ENCODE results near the gene PDE7B. TPM values are rescaled to one million over a fixed set of nuclear protein-coding genes. Genes with fewer than 3 reads are reported as not detected.
A peak's percentile ranks its signal among the peaks of the same experiment; 100 is the strongest.

The PDE7B gene
- total and polyA plus RNA-seq, 2 donors (not counting 1 experiment from before 2014, with no cell fraction given), result 7.9 to 21.5 TPM

DNA sequence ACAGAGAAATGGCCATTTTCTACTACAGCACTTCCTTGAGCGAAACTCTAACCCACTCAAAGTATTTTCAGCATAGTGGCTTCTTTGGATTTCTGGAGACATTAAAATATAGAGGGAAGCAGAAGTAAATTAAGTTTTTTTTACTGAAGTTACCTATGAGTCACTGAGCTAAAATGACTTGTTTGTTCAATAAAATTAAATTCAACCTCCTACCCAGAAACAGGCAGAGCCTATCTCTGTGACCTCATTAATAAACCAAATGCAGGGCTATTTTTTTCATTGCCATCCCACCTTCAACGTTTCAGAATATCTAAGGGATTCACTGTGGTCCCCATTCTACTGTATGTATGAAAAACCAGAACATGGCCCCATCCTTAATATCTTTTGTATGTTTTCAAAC is 265.6 kb downstream of the PDE7B start:
- no peaks in the 10 kb centered on the region for H3K36me3 ChIP-seq (ENCODE audit: control insufficient read depth, insufficient read depth, low read length)
- H3K9me3 ChIP-seq (ENCODE audit: control insufficient read depth, insufficient read depth, low read depth, low read length), result no peaks in the 10 kb centered on the region
- TF ChIP-seq, protein P1, sequence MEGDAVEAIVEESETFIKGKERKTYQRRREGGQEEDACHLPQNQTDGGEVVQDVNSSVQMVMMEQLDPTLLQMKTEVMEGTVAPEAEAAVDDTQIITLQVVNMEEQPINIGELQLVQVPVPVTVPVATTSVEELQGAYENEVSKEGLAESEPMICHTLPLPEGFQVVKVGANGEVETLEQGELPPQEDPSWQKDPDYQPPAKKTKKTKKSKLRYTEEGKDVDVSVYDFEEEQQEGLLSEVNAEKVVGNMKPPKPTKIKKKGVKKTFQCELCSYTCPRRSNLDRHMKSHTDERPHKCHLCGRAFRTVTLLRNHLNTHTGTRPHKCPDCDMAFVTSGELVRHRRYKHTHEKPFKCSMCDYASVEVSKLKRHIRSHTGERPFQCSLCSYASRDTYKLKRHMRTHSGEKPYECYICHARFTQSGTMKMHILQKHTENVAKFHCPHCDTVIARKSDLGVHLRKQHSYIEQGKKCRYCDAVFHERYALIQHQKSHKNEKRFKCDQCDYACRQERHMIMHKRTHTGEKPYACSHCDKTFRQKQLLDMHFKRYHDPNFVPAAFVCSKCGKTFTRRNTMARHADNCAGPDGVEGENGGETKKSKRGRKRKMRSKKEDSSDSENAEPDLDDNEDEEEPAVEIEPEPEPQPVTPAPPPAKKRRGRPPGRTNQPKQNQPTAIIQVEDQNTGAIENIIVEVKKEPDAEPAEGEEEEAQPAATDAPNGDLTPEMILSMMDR (conservative IDR thresholded peaks at IDR 0.05 in 1 of 2, IDR thresholded peaks at IDR 0.05 in 1 of 2; ENCODE audit: low read depth in 1 of 2, low read length in 2 of 2), result no peak
- TF ChIP-seq EZH2 (IDR thresholded peaks at IDR 0.05; ENCODE audit: low read length, missing control alignments), result no peak
- no peaks in the 10 kb centered on the region for H3K79me2 ChIP-seq (ENCODE audit: control insufficient read depth, insufficient read depth, low read length)
- no peak overlapping the region for H3K4me3 ChIP-seq (replicated peaks in 1 of 4; ENCODE audit: control extremely low read depth in 1 of 4, insufficient read depth in 1 of 4, low read depth in 3 of 4, low read length in 4 of 4)
- no peak overlapping the region for H2AFZ ChIP-seq (ENCODE audit: low read length)
- H3K27me3 ChIP-seq (ENCODE audit: control insufficient read depth, insufficient read depth, low read length), result no peaks in the 10 kb centered on the region
- H3K9ac ChIP-seq (ENCODE audit: insufficient read depth, low read length), result no peak overlapping the region
- peak; percentile 6 to 35 for DNase-seq (ENCODE audit: low read depth in 2 of 2)
- peaks cover 5% of the 10 kb centered on the region for H3K4me1 ChIP-seq (ENCODE audit: control insufficient read depth, extremely low read depth, insufficient read depth, low read length)
- no peak overlapping the region for H3K27ac ChIP-seq (ENCODE audit: insufficient read depth, low read length)
- H4K20me1 ChIP-seq (ENCODE audit: control insufficient read depth, extremely low read depth, insufficient read depth, low read length), result no peaks in the 10 kb centered on the region
- no peak overlapping the region for H3K4me2 ChIP-seq (ENCODE audit: extremely low read depth, insufficient read depth, low read length)

DNA sequence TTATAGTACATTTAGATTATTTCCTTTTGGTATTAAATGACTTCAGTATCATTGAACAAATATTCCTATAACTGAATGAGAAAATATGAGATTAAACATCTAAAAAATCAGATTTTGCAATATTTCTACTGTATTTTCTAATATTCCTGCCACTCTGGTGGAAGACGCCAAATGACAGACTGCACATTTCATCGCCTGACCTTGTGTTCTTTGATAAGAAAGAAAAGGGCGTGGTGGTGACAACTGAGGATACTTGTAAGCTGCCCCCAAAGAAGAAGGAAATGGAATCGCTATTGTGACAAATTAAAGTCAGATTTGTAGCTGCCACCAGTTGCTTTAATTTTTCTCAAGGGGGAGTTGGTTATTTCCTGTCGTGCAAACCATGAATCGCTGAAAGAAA is 267.3 kb downstream of the PDE7B start:
- TF ChIP-seq, protein P1 (conservative IDR thresholded peaks at IDR 0.05 in 1 of 2, IDR thresholded peaks at IDR 0.05 in 1 of 2; ENCODE audit: low read depth in 1 of 2, low read length in 2 of 2), result no peak
- no peak for TF ChIP-seq EZH2 (IDR thresholded peaks at IDR 0.05; ENCODE audit: low read length, missing control alignments)
- no peaks in the 10 kb centered on the region for H3K79me2 ChIP-seq (ENCODE audit: control insufficient read depth, insufficient read depth, low read length)

DNA sequence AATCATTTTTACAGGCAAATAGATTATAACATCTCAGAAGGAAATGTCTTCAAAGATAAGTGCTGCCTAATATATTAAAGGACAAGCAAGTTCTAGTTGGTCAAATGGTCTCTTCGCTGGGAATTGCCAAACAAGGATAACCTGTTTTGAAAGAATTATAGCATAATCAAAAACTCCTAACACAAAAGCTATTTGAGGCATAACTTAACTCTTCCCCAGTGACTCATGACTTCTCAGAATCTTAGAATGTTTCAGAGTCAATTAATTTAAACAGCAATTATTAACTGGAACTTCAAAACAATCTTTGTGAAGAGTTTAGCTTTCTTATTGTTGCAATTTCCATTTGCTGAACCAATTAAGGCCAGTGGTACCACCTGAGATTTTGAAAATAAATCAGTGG is 272.0 kb downstream of the PDE7B start:
- no peaks in the 10 kb centered on the region for H3K36me3 ChIP-seq (ENCODE audit: control insufficient read depth, insufficient read depth, low read length)
- no peak overlapping the region for H3K4me2 ChIP-seq (ENCODE audit: extremely low read depth, insufficient read depth, low read length)
- H3K27me3 ChIP-seq (ENCODE audit: control insufficient read depth, insufficient read depth, low read length), result no peaks in the 10 kb centered on the region
- peaks cover 2% of the 10 kb centered on the region for H3K4me1 ChIP-seq (ENCODE audit: control insufficient read depth, extremely low read depth, insufficient read depth, low read length)
- no peaks in the 10 kb centered on the region for H4K20me1 ChIP-seq (ENCODE audit: control insufficient read depth, extremely low read depth, insufficient read depth, low read length)
- H3K79me2 ChIP-seq (ENCODE audit: control insufficient read depth, insufficient read depth, low read length), result no peaks in the 10 kb centered on the region
- no peaks in the 10 kb centered on the region for H3K9me3 ChIP-seq (ENCODE audit: control insufficient read depth, insufficient read depth, low read depth, low read length)
- DNase-seq (ENCODE audit: low read depth in 2 of 2), result peak; percentile 53 to 63
- TF ChIP-seq EZH2 (IDR thresholded peaks at IDR 0.05; ENCODE audit: low read length, missing control alignments), result no peak
- TF ChIP-seq, protein P1 (conservative IDR thresholded peaks at IDR 0.05 in 1 of 2, IDR thresholded peaks at IDR 0.05 in 1 of 2; ENCODE audit: low read depth in 1 of 2, low read length in 2 of 2), result no peak
- no peak overlapping the region for H3K4me3 ChIP-seq (replicated peaks in 1 of 4; ENCODE audit: control extremely low read depth in 1 of 4, insufficient read depth in 1 of 4, low read depth in 3 of 4, low read length in 4 of 4)
- H2AFZ ChIP-seq (ENCODE audit: low read length), result no peak overlapping the region
- no peak overlapping the region for H3K27ac ChIP-seq (ENCODE audit: insufficient read depth, low read length)
- H3K9ac ChIP-seq (ENCODE audit: insufficient read depth, low read length), result no peak overlapping the region

More for the DNA sequence above, 267.3 kb downstream of the PDE7B start:
- Histone ChIP-seq H3K4me2 (ENCODE audit: extremely low read depth, insufficient read depth, low read length) (no peak overlapping the region), H3K9me3 (ENCODE audit: control insufficient read depth, insufficient read depth, low read depth, low read length) (no peaks in the 10 kb centered on the region), H3K4me1 (ENCODE audit: control insufficient read depth, extremely low read depth, insufficient read depth, low read length) (peaks cover 7% of the 10 kb centered on the region), H3K9ac (ENCODE audit: insufficient read depth, low read length) (no peak overlapping the region), H3K4me3 (replicated peaks in 1 of 4; ENCODE audit: control extremely low read depth in 1 of 4, insufficient read depth in 1 of 4, low read depth in 3 of 4, low read length in 4 of 4) (no peak overlapping the region), H3K27ac (ENCODE audit: insufficient read depth, low read length) (no peak overlapping the region), H3K27me3 (ENCODE audit: control insufficient read depth, insufficient read depth, low read length) (no peaks in the 10 kb centered on the region), H4K20me1 (ENCODE audit: control insufficient read depth, extremely low read depth, insufficient read depth, low read length) (no peaks in the 10 kb centered on the region), H3K36me3 (ENCODE audit: control insufficient read depth, insufficient read depth, low read length) (no peaks in the 10 kb centered on the region), H2AFZ (ENCODE audit: low read length) (no peak overlapping the region)
- no peak for DNase-seq (ENCODE audit: low read depth in 2 of 2)

Data from fibroblast of lung (primary cell).